ENCODE measurements around the gene BRWD1.

The BRWD1 gene

GRCh38 chr21:39326607-39327307, 13.3 kb upstream of the BRWD1 start:
- DNase-seq, result no peak

- no peak for DNase-seq
Observed at GRCh38 chr21:39325458-39325857, 12.0 kb upstream of the BRWD1 start.

GRCh38 chr21:39321424-39321823, 8.0 kb upstream of the BRWD1 start:
- no peak for DNase-seq

GRCh38 chr21:39319814-39320332, 6.4 kb upstream of the BRWD1 start:
- DNase-seq, result no peak

- no peak for DNase-seq
Observed at GRCh38 chr21:39319251-39319756, 5.9 kb upstream of the BRWD1 start.

GRCh38 chr21:39318091-39318959, 4.9 kb upstream of the BRWD1 start:
- DNase-seq, result no peak

- DNase-seq, result peak; percentile 31
Observed at GRCh38 chr21:39317134-39318090, 4.0 kb upstream of the BRWD1 start.

GRCh38 chr21:39316729-39317128, 3.3 kb upstream of the BRWD1 start:
- no peak for DNase-seq

- no peak for DNase-seq
Observed at GRCh38 chr21:39315603-39316445, 2.4 kb upstream of the BRWD1 start.

GRCh38 chr21:39314143-39315027, 953 bp upstream of the BRWD1 start:
- peak; percentile 49 for DNase-seq

GRCh38 chr21:39313042-39313570, 326 bp downstream of the BRWD1 start:
- DNase-seq, result no peak

- peak; percentile 91 for DNase-seq
Observed at GRCh38 chr21:39312112-39313041, 1.1 kb downstream of the BRWD1 start.

- DNase-seq, result no peak
Observed at GRCh38 chr21:39311164-39311563, 2.3 kb downstream of the BRWD1 start.

GRCh38 chr21:39307466-39307865, 6.0 kb downstream of the BRWD1 start:
- DNase-seq, result no peak

GRCh38 chr21:39300587-39300986, 12.8 kb downstream of the BRWD1 start:
- no peak for DNase-seq

GRCh38 chr21:39296891-39297290, 16.5 kb downstream of the BRWD1 start:
- DNase-seq, result no peak

- no peak for DNase-seq
Observed at GRCh38 chr21:39288987-39289386, 24.4 kb downstream of the BRWD1 start.

- DNase-seq, result no peak
Observed at GRCh38 chr21:39282911-39283310, 30.5 kb downstream of the BRWD1 start.

- DNase-seq, result no peak
Observed at GRCh38 chr21:39281853-39282252, 31.6 kb downstream of the BRWD1 start.

All from CD4-positive, alpha-beta T cell treated with Interleukin-15 for 1 hour (primary cell).